PFSK-1 (cell line): ENCODE results near the gene CEP104.

Experiments used
- FOXP2 ChIP-seq: optimal IDR thresholded peaks from 2 replicates; pipeline ENCODE3; 2011; ENCODE audit warnings: borderline replicate concordance, control low read depth, inconsistent platforms; ENCODE audit not compliant: insufficient read depth; ENCODE audit errors: extremely low read length, extremely low read depth
- POLR2AphosphoS5 ChIP-seq: IDR thresholded peaks from 2 replicates; pipeline ENCODE4 v1.6.1; 2012; ENCODE audit warnings: low read depth, mild to moderate bottlenecking, control low read depth, low read length, moderate library complexity
- REST ChIP-seq, 2 experiments: IDR thresholded peaks; 2 replicates each; pipeline versions ENCODE4 v1.6.1 to v1.8.0; 2011 to 2012; ENCODE audit warnings: low read depth in 2 of 2, low read length in 2 of 2, control low read depth in 1 of 2, inconsistent platforms in 1 of 2, mild to moderate bottlenecking in 1 of 2, moderate library complexity in 1 of 2; ENCODE audit not compliant: insufficient read depth in 1 of 2
- TAF1 ChIP-seq: IDR thresholded peaks from 2 replicates; pipeline ENCODE4 v1.6.1; 2012; ENCODE audit warnings: low read length, control low read depth, borderline replicate concordance; ENCODE audit not compliant: insufficient read depth

- TF ChIP-seq TAF1 (no peak), POLR2AphosphoS5 (no peak), REST (IDR thresholded peaks at IDR 0.05; ENCODE audit: insufficient read depth in 1 of 2, low read depth in 2 of 2, low read length in 2 of 2) (no peak), FOXP2 (no peak)
These were observed 67.3 kb downstream of the CEP104 start for GRCh38 chr1:3789421-3790300.
